Measurements from ENCODE around the gene IGF1R.

IGF1R gene

GRCh38 chr15:98813951-98814350 is 165.6 kb downstream of the IGF1R start:
- H2AFZ ChIP-seq (ENCODE audit: low read depth, low read length, severe bottlenecking) = no peak overlapping the region
- H3K4me3 ChIP-seq (ENCODE audit: insufficient read depth, low read length, poor library complexity, severe bottlenecking) = no peak overlapping the region
- no peak overlapping the region for H3K27ac ChIP-seq (ENCODE audit: low read depth, low read length)
- no peaks in the 10 kb centered on the region for H3K9me2 ChIP-seq (replicated peaks; ENCODE audit: insufficient read depth, low read length)
- H3K36me3 ChIP-seq (ENCODE audit: low read length) = no peaks in the 10 kb centered on the region
- no peaks in the 10 kb centered on the region for H3K9me3 ChIP-seq (ENCODE audit: insufficient read depth, low read length)
- no peaks in the 10 kb centered on the region for H3K27me3 ChIP-seq (ENCODE audit: low read length)
- TF ChIP-seq EZH2phosphoT487 (conservative IDR thresholded peaks at IDR 0.05; ENCODE audit: low read length) = no peak
- TF ChIP-seq, protein P1, sequence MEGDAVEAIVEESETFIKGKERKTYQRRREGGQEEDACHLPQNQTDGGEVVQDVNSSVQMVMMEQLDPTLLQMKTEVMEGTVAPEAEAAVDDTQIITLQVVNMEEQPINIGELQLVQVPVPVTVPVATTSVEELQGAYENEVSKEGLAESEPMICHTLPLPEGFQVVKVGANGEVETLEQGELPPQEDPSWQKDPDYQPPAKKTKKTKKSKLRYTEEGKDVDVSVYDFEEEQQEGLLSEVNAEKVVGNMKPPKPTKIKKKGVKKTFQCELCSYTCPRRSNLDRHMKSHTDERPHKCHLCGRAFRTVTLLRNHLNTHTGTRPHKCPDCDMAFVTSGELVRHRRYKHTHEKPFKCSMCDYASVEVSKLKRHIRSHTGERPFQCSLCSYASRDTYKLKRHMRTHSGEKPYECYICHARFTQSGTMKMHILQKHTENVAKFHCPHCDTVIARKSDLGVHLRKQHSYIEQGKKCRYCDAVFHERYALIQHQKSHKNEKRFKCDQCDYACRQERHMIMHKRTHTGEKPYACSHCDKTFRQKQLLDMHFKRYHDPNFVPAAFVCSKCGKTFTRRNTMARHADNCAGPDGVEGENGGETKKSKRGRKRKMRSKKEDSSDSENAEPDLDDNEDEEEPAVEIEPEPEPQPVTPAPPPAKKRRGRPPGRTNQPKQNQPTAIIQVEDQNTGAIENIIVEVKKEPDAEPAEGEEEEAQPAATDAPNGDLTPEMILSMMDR (IDR thresholded peaks at IDR 0.05; ENCODE audit: insufficient read depth, low read length, poor library complexity, severe bottlenecking) = no peak
- no peaks in the 10 kb centered on the region for H3K79me2 ChIP-seq (ENCODE audit: insufficient read depth, low read length)
- H3K9ac ChIP-seq (ENCODE audit: low read length) = no peak overlapping the region
- H3K4me2 ChIP-seq (ENCODE audit: low read depth, low read length, poor library complexity, severe bottlenecking) = no peak overlapping the region
- H4K20me1 ChIP-seq (ENCODE audit: low read depth, low read length) = no peaks in the 10 kb centered on the region
- no peaks in the 10 kb centered on the region for H3F3A ChIP-seq (ENCODE audit: insufficient read depth)

GRCh38 chr15:98815207-98815606 is 166.9 kb downstream of the IGF1R start:
- no peaks in the 10 kb centered on the region for H3K36me3 ChIP-seq (ENCODE audit: low read length)
- no peaks in the 10 kb centered on the region for H3K9me2 ChIP-seq (replicated peaks; ENCODE audit: insufficient read depth, low read length)
- H3K9me3 ChIP-seq (ENCODE audit: insufficient read depth, low read length) = no peaks in the 10 kb centered on the region
- no peak overlapping the region for H3K27ac ChIP-seq (ENCODE audit: low read depth, low read length)
- no peaks in the 10 kb centered on the region for H3F3A ChIP-seq (ENCODE audit: insufficient read depth)
- H2AFZ ChIP-seq (ENCODE audit: low read depth, low read length, severe bottlenecking) = no peak overlapping the region
- no peak overlapping the region for H3K9ac ChIP-seq (ENCODE audit: low read length)
- TF ChIP-seq, protein P1 (IDR thresholded peaks at IDR 0.05; ENCODE audit: insufficient read depth, low read length, poor library complexity, severe bottlenecking) = no peak
- TF ChIP-seq EZH2phosphoT487 (conservative IDR thresholded peaks at IDR 0.05; ENCODE audit: low read length) = no peak
- H3K27me3 ChIP-seq (ENCODE audit: low read length) = no peaks in the 10 kb centered on the region
- no peaks in the 10 kb centered on the region for H3K79me2 ChIP-seq (ENCODE audit: insufficient read depth, low read length)
- H3K4me3 ChIP-seq (ENCODE audit: insufficient read depth, low read length, poor library complexity, severe bottlenecking) = no peak overlapping the region
- H4K20me1 ChIP-seq (ENCODE audit: low read depth, low read length) = no peaks in the 10 kb centered on the region
- no peak overlapping the region for H3K4me2 ChIP-seq (ENCODE audit: low read depth, low read length, poor library complexity, severe bottlenecking)

DNA sequence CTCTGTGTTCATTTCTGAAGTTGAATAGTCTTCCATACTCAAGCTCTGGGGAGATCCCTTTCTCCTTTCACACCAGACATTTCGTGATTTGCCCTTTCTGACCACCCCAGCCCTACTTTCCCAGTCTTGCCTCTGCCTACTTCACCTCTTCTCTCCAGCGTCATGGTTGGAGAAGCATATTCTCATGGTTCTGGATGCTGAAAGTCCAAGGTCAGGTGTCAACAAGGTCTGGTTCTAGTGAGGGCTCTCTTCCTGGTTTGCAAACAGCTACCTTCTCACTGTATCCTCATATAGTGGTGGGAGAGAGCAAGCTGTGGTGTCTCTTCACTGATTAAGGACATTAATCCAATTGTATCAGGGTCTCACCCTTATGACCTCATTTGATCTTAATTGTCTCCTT is 169.4 kb downstream of the IGF1R start:
- Histone ChIP-seq H3K79me2 (ENCODE audit: insufficient read depth, low read length) (no peaks in the 10 kb centered on the region), H3K9me2 (replicated peaks; ENCODE audit: insufficient read depth, low read length) (no peaks in the 10 kb centered on the region), H3K9me3 (ENCODE audit: insufficient read depth, low read length) (no peaks in the 10 kb centered on the region), H3K27ac (ENCODE audit: low read depth, low read length) (no peak overlapping the region), H3K27me3 (ENCODE audit: low read length) (no peaks in the 10 kb centered on the region), H3K4me2 (ENCODE audit: low read depth, low read length, poor library complexity, severe bottlenecking) (no peak overlapping the region), H2AFZ (ENCODE audit: low read depth, low read length, severe bottlenecking) (no peak overlapping the region), H3K36me3 (ENCODE audit: low read length) (no peaks in the 10 kb centered on the region), H3K9ac (ENCODE audit: low read length) (no peak overlapping the region), H3K4me3 (ENCODE audit: insufficient read depth, low read length, poor library complexity, severe bottlenecking) (no peak overlapping the region), H3F3A (ENCODE audit: insufficient read depth) (no peaks in the 10 kb centered on the region), H4K20me1 (ENCODE audit: low read depth, low read length) (0 out of 2 replicates have a peak, but pooled peaks cover 3% of the 10 kb centered on the region)
- no peak for TF ChIP-seq EZH2phosphoT487 (conservative IDR thresholded peaks at IDR 0.05; ENCODE audit: low read length)
- TF ChIP-seq, protein P1 (IDR thresholded peaks at IDR 0.05; ENCODE audit: insufficient read depth, low read length, poor library complexity, severe bottlenecking) = no peak
